GM12891 (cell line): ENCODE measurements around the gene DCST2.
A peak's percentile ranks its signal among the peaks of the same experiment; 100 is the strongest.
"Not testable (repeated sequence)": the region's sequence is repeated elsewhere in the genome, so short reads cannot be mapped to it uniquely, and the experiment has no call there.

Experiments
- DNase-seq: peaks from one replicate; pipeline ENCODE4 v3.0.0; 2011; ENCODE audit warnings: low spot score; ENCODE audit not compliant: insufficient read length
- FAIRE-seq: peaks from 2 replicates; lab custom pipeline; 2011; peaks lifted over from hg19 to GRCh38; lab: Jason Lieb, UNC
- PAX5 ChIP-seq: IDR thresholded peaks from 2 replicates; pipeline ENCODE4 v1.6.1; 2011; ENCODE audit warnings: low read length, moderate library complexity, mild to moderate bottlenecking; ENCODE audit not compliant: insufficient read depth, severe bottlenecking
- POLR2A ChIP-seq: IDR thresholded peaks from 2 replicates; pipeline ENCODE4 v1.6.1; 2011; ENCODE audit warnings: low read depth, low read length, control low read depth
- POLR2AphosphoS5 ChIP-seq: IDR thresholded peaks from 2 replicates; pipeline ENCODE4 v1.6.1; 2011; ENCODE audit warnings: low read depth, low read length, control low read depth
- POU2F2 ChIP-seq: IDR thresholded peaks from 2 replicates; pipeline ENCODE4 v1.6.1; 2011; ENCODE audit warnings: low read depth, mild to moderate bottlenecking, control low read depth, low read length, moderate library complexity
- SPI1 ChIP-seq: IDR thresholded peaks from 2 replicates; pipeline ENCODE4 v1.6.1; 2011; ENCODE audit warnings: low read depth, low read length, control low read depth
- TAF1 ChIP-seq: IDR thresholded peaks from 2 replicates; pipeline ENCODE4 v1.6.1; 2011; ENCODE audit warnings: low read depth, low read length, control low read depth

Gene DCST2

DNA sequence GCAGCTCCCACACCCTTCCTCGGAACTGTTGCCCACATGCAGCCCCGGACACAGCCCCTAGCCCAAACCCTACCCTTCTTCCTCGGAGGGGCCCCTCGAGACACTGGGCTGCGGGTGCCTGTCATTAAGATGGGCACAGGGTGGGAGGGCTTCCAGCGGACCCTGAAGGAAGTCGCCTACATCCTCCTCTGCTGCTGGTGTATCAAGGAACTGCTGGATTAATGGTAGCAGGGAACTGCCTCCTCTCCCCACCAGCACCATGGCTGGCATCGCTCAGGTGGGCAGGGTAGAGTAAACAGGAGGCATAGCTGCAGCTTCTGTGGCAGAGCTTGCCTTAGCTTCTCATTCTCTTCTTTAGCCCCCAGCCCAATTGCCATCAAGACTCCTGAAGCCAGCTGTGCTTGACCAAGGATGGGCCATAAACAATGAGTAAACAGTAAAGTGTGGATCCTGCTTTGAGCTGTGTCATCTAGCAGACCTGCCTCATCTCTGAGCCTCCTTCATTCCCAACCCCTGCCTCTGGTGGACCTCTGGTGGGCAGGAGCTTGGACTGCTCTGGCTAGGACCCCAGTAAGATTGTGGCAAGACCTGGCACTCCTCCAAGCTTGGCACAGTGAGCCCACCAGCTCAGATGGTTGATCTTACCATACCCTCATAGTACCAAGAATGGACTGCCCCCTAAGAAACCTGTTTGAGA, 39.9 kb downstream of the DCST2 start, which contains the start of gene LENEP:
Gene LENEP (plus strand): TSS at position 15 of the 697 bp plus-strand sequence. CDS start 22 bp downstream, at position 37.
- no peak for FAIRE-seq
- TF ChIP-seq SPI1, result no peak
- TF ChIP-seq POU2F2, result no peak
- no peak for TF ChIP-seq TAF1
- TF ChIP-seq POLR2A, result no peak
- TF ChIP-seq POLR2AphosphoS5, result no peak
- no peak for TF ChIP-seq PAX5
- DNase-seq, result no peak

DNA sequence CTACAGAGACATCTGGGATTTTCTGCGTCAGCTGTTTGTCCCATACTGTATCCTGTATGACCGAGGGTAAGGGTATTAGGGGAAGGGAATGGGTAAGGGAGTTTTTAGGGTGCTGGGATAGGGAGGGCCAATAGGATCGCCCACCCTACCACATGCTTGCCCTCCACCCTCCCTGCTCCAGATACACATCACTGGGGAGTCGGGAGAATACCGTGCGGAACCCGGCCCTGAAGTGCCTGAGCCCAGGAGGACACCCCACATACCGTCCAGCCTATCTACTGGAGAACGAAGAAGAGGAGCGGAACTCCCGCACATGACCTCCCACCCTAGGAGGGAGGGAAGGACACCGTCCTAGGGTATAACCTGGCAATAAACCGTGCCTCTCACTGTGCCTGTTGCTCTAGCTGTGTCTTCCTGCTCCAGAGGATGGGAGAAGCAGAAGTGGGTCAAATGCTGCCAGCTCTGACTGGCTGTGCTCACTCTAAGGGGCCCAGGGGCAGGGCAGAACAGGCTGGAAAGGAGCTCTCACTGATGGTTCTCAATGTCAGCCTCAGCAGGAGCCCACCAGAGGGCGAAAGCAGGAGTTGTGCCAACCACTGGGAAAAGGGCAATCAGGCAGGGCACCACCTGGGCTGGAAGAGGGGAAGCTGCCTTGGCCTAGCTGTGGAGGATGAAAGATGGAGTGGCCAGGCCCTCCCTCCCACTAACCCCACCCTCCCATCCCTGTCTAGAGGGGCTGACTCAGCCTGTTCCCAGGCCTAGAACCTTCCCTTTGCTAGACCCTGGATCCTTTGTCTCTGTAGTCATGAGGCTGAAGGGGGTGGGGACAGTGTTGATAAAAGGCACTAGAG, 40.6 kb downstream of the DCST2 start:
- FAIRE-seq (no peak), DNase-seq (no peak)
- TF ChIP-seq POLR2A, result no peak
- TF ChIP-seq TAF1, result no peak
- no peak for TF ChIP-seq POLR2AphosphoS5
- TF ChIP-seq POU2F2, result no peak
- no peak for TF ChIP-seq SPI1
- no peak for TF ChIP-seq PAX5

DNA sequence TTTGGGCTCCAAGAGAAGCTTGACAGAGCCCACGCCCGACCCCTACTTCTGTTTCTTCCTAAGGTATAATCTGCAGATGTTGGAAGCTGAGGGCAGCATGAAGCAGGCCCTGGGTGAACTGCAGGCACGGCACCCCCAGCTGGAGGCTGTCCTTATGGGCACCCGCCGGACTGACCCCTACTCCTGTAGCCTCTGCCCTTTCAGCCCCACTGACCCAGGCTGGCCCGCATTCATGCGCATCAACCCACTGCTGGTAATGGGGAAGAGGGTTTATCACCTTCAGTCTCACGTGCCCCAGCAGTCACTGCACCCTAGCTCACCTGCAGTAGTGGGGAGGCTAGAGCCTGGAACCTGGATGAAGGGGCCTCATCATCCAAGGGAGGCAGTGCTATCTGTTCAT, 43.3 kb downstream of the DCST2 start:
- DNase-seq, result no peak
- TF ChIP-seq POLR2AphosphoS5, result no peak
- no peak for TF ChIP-seq POU2F2
- no peak for TF ChIP-seq POLR2A
- TF ChIP-seq PAX5, result no peak
- TF ChIP-seq SPI1, result no peak
- no peak for TF ChIP-seq TAF1
- no peak for FAIRE-seq

DNA sequence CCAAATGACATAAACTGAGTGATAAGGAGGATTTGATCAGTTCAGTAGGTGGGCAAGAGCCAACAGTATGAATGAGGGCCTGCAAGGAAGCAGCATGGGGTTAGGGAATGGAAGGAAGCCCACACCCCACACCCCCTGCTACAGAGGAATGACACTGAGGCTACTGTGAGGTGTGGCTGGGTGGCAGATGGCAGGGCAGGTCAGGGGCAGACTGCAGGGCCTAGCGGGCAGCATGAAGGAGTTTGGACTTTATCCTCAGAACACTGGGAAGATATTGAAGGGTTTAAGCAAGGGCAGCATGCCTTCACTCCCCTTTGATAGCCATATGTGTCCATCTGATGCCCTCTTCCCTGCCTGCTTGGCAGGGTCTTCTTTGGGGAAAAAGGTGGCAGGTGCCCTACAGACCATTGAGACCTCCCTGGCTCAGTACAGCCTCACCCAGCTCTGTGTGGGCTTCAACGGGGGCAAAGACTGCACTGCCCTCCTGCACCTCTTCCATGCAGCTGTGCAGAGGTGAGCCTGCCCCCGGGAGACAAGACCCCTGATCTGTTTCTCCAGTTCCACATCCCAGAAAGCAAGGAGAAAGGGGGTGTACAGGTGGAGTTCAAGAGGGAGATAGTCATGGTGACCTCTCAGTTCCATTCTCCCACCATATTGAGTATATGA, 44.3 kb downstream of the DCST2 start:
- DNase-seq (no peak), FAIRE-seq (no peak)
- TF ChIP-seq TAF1 (no peak), POU2F2 (no peak), SPI1 (no peak), POLR2AphosphoS5 (no peak), POLR2A (no peak)

DNA sequence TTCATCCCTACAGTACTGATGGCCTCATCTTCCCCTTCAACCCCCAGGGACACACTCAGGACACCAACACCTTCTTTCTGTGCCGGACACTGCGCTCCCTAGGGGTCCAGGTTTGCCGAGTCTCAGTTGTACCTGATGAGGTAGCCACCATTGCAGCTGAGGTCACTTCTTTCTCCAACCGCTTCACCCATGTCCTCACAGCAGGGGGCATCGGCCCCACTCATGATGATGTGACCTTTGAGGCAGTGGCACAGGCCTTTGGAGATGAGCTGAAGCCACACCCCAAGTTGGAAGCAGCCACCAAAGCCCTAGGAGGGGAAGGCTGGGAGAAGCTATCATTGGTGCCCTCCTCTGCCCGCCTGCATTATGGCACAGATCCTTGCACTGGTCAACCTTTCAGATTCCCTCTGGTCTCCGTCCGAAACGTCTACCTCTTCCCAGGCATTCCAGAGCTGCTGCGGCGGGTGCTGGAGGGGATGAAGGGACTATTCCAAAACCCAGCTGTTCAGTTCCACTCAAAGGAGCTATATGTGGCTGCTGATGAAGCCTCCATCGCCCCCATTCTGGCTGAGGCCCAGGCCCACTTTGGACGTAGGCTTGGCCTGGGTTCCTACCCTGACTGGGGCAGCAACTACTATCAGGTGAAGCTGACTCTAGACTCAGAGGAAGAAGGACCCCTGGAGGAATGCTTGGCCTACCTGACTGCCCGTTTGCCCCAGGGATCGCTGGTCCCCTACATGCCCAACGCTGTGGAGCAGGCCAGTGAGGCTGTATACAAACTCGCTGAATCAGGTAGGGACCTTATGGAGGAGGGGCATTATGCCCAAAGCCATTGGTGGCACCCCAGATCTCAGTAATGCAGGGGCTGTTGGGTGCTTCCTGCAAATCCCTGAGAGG, 45.3 kb downstream of the DCST2 start:
- DNase-seq, result no peak
- no peak for TF ChIP-seq POU2F2
- FAIRE-seq, result no peak

DNA sequence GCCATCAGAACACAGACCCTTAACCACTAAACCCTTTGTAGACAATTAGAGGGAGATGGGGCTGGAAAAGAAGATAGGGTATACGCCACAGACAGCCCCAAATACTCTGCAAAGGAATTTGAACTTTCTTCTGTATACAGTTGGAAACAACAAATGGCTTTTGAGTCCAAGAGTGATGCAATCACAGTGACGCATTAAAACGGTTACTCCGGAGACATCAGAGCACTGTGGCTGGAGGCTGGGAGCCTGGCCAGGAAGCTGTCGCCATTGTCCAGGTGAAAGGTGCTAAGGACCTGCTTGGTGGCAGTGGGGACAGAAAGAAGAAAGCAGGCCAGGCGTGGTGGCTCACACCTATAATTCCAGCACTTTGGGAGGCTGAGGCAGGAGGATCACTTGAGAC, 46.3 kb downstream of the DCST2 start:
- TF ChIP-seq POU2F2 (no peak), SPI1 (no peak), POLR2A (no peak), PAX5 (no peak), POLR2AphosphoS5 (no peak), TAF1 (no peak)
- DNase-seq, result no peak
- FAIRE-seq, result no peak

DNA sequence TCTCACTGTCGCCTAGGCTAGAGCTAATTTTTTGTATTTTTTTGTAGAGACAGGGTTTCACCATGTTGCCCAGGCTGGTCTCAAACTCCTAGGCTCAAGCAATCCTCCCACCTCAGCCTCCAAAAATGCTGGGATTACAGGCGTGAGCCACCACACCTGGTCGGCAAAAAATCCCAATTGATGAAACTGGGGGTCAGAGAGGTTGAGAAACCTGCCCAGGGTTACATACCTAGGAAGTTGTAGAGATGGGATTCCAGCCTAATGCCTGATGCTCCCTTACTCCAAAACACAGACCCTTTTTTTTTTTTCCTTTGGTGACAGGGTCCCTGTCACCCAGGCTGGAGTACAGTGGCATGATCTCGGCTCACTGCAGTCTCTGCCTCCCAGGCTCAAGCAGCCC, 46.8 kb downstream of the DCST2 start:
- not testable (repeated sequence) for DNase-seq, FAIRE-seq

DNA sequence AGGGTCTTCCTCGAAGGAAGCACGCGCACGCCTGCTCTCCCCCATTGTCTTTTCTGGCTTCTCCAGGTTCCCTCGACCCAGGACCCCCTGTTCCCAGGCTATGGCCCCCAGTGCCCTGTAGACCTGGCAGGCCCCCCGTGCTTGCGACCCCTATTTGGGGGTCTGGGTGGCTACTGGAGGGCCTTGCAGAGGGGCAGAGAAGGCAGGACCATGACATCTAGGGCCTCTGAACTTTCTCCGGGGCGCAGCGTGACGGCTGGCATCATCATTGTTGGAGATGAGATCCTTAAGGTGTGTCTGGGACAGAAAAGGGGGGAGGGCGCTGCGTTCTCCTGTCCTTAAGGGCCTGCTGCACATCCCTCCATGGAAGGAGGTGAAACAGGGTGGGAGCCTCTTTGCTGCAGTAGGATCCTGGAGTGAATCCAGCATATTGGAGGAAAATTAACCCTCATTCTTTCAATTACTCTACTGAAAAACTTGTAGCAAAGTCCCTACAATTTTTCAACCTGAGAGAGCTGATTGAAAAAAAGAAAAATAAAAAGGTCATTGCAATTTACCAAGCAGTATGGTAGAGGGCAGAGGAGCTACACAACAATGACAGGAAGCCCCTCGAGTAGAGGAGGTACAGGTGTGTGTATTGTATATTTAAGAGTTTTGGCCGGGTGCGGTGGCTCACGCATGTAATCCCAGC, 49.7 kb downstream of the DCST2 start:
- no peak for DNase-seq
- no peak for TF ChIP-seq POLR2A
- TF ChIP-seq PAX5, result no peak
- no peak for TF ChIP-seq TAF1
- TF ChIP-seq POLR2AphosphoS5, result no peak
- no peak for TF ChIP-seq POU2F2
- TF ChIP-seq SPI1, result no peak

DNA sequence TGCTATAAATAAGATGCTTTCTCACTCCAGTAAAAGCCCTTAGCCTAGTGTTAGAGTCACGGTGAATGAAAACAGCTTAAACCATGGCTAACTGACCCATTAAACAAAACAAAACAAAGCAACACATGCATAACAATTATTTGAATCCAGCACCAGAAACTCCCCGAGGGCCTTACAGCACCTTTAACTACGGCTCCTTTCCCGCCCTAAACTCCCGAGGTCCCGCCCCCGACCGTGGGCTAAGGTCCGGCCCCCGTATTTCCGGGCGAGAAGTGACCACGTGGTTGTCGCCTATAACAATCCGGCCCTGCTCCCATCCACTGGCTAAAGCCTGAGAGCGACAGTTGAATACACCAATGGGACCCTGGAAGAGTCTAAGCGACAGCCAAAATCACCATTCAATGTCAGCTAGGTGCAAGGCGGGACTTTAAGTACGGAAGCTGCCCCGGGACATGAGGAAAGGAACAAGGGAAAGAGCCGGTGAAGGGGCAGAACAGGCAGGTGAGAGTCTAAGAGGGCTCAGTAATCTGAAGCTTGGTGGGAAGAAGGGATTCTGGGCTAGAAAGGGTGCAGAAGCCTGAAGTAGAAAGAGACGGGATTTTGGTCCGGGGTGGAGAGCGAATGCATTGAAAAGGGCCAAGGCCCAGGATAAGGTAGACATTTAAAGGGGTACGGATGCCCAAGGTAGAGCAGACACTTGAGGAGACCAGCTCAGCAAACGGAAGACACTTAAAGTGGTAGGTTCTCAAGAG, 50.5 kb downstream of the DCST2 start, which contains the start of gene FLAD1:
Gene FLAD1 (plus strand): TSS at position 448 of the 752 bp plus-strand sequence. CDS start 351 bp downstream, outside the sequence.
- FAIRE-seq (peak; percentile 86), DNase-seq (peak; percentile 94)
- no peak for TF ChIP-seq POU2F2
- peak; percentile 87 for TF ChIP-seq POLR2A
- TF ChIP-seq TAF1, result peak; percentile 67; the same call in 1 of the 2 replicates
- TF ChIP-seq POLR2AphosphoS5, result peak; percentile 86
- TF ChIP-seq PAX5, result no peak
- peak; percentile 27; the same call in 1 of the 2 replicates for TF ChIP-seq SPI1

More for the DNA sequence above, 49.7 kb downstream of the DCST2 start:
- no peak for FAIRE-seq
